HFF-Myc (cell line): ENCODE measurements around the gene VN1R5.
"Not testable (repeated sequence)": the region's sequence is repeated elsewhere in the genome, so short reads cannot be mapped to it uniquely, and the experiment has no call there.

Experiments
- DNase-seq: peaks from one replicate; pipeline ENCODE4 v3.0.0-alpha.2; 2011; ENCODE audit warnings: low read depth; ENCODE audit errors: extremely low read depth
- H3K4me3 ChIP-seq: replicated peaks from 2 replicates; pipeline ENCODE4 v1.5.1; 2011; ENCODE audit warnings: low read depth, mild to moderate bottlenecking, control low read depth, low read length
- CTCF ChIP-seq: IDR thresholded peaks from 2 replicates; pipeline ENCODE4 v1.5.1; 2012; ENCODE audit warnings: mild to moderate bottlenecking, low read depth, low read length, control low read depth; ENCODE audit errors: missing control alignments

The VN1R5 gene

GRCh38 chr1:247287460-247287859 is 31.6 kb downstream of the VN1R5 start:
- DNase-seq = no peak
- H3K4me3 ChIP-seq = no peak overlapping the region
- TF ChIP-seq CTCF = no peak

DNA sequence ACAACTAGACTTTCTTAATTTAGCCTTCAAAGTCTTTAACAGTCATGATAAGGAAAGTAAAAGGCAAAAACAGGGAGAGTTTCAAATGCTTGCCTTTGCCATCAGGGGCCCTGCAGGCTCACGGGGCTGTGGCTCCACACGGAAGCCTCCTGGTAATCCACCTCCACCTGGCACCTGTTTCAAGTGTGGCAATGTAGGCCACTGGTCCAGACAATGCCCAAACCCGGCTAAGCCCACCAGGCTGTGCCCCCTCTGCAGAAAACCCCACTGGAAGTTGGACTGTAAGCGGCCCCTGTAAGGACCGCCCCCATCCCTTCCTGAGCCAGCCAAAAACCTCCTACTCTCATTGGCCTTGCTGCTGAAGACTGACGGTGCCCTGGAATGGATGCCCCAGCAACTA is 32.5 kb downstream of the VN1R5 start:
- TF ChIP-seq CTCF = no peak
- no peak overlapping the region for H3K4me3 ChIP-seq
- no peak for DNase-seq

DNA sequence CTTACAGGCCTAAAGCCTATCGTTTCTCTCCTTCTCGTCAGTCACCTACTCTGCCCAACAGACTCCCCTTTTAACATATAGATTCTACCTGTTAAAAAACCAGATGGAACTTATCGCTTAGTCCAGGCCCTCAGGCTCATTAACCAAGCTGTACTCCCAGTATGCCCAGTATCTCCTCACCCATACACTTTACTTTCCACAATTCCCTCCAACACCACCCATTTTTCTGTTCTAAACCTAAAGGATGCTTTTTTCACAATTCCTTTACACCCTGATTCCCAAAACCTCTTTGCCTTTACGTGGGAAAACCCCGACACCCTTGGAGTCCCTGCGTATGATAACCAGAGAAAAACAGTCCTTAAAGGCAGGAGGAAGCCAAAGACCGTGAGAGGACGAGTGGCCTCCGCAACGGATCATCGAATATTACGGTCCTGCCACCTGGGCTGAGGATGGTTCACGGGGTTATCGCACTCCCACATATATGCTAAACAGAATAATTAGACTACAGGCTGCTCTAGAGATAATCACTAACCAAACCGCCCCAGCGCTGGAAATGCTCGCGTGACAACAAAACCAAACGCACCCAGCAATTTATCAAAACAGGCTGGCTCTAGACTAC is 33.5 kb downstream of the VN1R5 start:
- not testable (repeated sequence) for DNase-seq, H3K4me3 ChIP-seq

DNA sequence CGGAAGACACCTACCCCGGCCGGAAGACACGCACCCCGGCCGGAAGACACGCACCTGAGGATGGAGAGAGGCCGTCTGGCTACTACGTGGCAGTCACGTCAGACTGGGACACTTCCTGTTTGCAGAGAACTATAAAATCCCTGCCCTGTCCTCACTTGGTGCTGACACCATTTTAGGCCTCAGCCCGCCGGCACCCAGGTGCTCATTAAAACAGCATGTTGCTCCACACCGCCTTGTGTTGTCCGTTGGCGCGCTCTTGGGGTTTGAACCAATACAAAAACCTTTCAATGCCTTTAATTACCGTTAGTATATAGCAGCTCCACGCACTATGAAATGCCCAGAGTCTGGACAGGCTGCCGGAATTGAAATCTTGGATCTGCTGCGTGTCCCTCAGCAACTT is 34.7 kb downstream of the VN1R5 start:
- no peak for TF ChIP-seq CTCF
- H3K4me3 ChIP-seq = no peak overlapping the region
- DNase-seq = no peak

DNA sequence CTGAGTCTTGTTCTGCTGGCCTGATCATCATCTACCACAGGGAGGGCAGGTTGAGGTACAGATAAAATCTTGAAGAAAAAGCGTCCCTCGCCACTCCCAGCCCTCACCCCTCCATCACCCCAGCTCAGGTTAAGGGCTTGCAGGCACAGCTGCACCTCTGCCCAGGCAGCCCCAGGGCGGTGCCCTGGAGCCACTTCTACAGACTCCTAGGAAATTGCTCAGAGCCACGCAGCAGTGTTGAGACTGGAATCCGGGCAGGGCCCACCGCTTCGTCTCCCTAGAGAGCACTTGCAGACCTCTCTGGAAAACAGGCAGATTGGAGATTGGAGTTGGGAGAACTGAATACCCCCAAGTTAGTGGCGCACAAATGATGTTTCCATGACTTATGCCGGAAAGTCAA is 35.3 kb downstream of the VN1R5 start:
- H3K4me3 ChIP-seq = no peak overlapping the region
- no peak for TF ChIP-seq CTCF
- DNase-seq = no peak

GRCh38 chr1:247291833-247292561 is 36.1 kb downstream of the VN1R5 start:
- TF ChIP-seq CTCF = no peak
- no peak for DNase-seq
- no peak overlapping the region for H3K4me3 ChIP-seq

DNA sequence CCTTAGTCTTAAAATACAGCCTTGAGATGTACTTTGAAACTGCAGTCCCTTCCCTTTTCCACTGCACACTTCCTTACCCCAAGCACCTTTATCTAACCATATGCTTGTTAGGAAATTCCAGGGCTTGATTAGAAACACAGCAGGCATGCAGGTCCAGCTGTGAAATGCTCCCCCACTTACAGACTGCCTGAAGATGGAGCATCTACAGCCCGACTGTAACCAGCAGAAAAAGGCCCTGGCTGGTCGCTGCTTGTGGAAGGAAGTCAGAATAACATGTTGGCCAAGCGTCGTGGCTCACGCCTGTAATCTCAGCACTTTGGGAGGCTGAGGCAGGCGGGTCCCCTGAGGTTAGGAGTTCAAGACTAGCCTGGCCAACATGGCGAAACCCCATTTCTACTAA is 37.2 kb downstream of the VN1R5 start:
- H3K4me3 ChIP-seq = no peak overlapping the region
- no peak for DNase-seq
- TF ChIP-seq CTCF = no peak
